GM19397 (cell line): ENCODE data around the gene RORC.
"Not testable (repeated sequence)": the region's sequence is repeated elsewhere in the genome, so short reads cannot be mapped to it uniquely, and the experiment has no call there.

Experiments used
- ATAC-seq: cut with Tn5 transposase; IDR thresholded peaks from one replicate; pipeline ENCODE4 v1.9.1; 2021; ENCODE audit warnings: mild to moderate bottlenecking, moderate library complexity; ENCODE audit not compliant: unreplicated experiment

The RORC gene

DNA sequence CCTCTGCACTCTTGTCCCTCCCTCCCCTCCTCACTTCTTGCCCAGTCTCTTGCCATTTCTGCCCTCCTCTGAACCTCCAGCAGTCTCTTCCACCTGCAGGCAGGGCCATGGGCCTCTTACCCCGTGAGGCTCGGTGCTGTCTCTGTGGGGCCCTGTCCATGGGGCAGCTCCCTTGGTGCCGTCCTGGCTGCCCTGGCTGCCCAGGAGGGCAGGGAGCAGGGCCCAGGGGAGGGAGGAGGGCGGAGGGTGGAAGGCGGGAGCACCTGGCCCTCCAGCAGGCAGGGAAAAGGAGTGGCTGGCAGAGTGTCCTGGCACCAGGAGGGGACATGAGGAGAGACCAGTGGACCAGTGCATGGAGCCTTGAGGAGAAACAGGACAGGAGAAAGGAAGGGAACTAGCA is at the start of gene RORC:
Gene RORC, minus strand, starts transcription at position 198 of the 400 bp plus-strand sequence. Its CDS starts 38 bp downstream, at position 160.
- ATAC-seq, result no peak

DNA sequence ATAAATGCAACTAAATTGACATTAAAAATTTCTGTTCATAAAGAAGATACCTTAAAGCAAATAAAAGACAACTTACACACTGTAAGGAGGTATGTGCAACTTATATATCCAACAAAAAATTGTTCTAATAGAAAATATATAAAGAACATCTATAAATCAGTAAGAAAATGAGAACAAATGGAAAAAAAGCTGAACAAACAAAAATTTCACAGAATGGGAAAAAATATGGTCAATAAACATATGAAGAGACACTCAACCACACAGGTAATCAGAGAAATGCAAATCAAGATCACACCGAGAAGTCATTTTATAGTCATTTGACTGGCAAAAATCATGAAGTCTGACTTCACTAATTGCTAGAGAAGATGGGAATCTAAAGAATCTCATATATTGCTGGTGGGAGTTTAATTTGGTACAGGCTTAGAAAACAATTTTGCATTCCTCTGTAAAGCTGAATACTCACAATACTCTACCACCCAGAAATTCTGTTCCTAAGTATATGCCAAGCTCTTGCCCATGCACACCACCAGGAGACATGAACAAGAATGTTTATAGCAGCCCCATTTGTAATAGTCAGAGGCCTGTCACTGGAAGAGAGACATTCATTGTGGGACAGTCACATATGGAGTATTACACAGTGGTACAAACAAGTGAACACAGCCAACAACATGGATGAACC is 44.0 kb upstream of the RORC start:
- no peak for ATAC-seq

DNA sequence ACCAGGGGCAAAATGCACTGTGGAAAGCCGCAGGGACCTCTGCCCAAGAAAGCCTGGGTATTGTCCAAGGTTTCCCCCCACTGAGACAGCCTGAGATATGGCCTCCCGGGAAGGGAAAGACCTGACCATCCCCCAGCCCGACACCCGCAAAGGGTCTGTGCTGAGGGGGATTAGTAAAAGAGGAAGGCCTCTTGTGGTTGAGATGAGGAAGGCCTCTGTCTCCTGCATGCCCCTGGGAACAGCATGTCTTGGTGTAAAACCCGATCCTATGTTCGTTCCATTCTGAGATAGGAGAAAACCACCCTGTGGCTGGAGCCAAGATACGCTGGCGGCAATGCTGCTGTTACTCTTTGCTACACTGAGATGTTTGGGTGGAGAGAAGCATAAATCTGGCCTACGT is 41.2 kb upstream of the RORC start:
- ATAC-seq, result not testable (repeated sequence)

DNA sequence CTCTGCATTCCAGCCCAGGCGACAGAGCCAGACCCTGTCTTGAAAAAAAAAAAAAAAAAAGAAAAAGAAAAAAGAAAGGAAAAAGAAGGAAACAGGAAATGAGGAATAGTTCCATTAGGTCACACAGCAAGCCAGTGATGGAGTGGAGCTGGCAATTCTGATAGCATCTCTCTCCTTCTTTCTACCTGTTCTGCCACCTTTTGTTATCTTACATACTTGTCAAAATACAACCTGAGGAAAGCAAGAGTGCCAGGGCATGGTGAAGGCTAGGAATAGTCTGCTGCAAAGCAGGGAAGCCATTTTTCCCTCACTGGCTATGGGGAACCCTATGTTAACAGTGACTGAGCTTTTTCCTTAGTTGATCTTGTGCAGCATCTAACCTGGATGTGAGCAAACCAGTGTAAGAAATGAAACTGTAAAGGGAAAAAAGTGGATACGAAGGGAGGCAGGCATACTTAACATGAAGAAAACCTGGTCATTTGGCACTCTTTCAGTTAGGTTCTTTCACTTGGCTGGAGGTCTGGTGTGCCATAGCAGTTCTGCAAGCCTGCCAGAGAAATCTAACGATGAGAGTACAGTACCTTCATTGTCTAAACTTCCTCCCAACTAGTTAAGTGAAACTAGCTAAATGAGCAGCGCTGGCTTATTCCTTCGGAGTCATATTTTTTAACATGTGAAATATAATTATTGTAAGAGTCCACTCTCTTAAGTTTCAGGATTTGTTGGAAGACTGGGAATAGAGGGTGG is 39.9 kb upstream of the RORC start:
- no peak for ATAC-seq

DNA sequence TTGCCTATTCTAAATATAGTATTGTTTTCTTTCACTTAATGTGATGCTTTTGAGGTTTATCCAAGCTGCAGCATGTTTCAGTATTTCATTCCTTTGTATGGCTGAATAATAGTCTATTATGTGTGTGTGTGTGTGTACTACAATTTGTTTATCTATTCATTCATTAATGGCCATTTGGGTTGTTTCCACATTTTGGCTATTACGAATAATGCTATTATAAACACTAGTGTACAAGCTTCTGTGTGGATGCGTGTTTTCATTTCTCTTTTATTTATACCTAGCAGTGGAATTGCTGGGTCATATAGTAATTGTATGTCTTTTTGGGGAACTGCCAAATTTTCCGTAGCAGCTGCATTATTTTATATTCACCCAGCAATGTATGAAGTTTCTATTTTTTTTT is 36.9 kb upstream of the RORC start:
- ATAC-seq, result no peak

DNA sequence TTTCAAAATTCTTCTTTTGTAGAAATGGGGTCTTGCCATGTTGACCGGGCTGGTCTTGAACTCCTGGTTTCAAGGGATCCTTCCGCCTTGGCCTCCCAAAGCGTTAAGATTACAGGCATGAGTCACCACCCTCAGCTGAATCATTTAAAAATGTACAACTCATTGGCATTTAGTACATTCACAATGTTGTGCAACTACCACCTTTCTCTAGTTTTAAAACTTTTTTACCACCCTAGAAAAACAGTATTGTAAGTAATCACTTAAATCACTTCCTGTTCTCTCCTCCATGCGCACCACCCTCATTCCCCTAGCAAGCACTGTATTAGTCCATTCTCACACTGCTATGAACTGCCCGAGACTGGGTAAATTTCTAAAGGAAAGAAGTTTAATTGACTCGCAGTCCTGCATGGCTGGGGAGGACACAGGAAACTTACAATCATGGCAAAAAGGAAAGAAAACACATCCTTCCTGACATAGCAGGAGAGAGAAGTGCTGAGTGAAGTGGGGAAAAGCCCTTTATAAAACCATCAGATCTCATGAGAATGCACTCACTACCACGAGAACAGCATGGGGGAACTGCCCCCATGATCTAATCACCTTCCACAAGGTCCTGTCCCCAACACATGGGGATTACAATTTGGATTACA is 36.3 kb upstream of the RORC start:
- no peak for ATAC-seq

DNA sequence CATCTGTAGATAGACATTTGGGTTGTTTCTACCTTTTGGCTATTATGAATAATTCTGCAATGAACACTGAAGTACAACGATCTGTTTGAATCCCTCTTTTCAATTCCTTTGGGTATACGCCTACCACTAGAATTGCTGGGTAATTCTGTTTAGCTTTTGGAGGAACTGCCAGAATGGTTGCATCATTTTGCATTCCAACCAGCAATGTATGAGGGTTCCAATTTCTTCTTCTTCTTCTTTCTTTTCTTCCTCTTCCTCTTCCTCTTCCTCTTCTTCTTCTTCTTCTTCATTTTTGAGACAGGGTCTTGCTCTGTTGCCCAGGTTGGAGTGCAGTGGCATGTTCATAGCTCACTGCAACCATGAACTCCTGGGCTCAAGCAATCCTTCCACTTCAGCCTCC is 35.7 kb upstream of the RORC start:
- no peak for ATAC-seq

DNA sequence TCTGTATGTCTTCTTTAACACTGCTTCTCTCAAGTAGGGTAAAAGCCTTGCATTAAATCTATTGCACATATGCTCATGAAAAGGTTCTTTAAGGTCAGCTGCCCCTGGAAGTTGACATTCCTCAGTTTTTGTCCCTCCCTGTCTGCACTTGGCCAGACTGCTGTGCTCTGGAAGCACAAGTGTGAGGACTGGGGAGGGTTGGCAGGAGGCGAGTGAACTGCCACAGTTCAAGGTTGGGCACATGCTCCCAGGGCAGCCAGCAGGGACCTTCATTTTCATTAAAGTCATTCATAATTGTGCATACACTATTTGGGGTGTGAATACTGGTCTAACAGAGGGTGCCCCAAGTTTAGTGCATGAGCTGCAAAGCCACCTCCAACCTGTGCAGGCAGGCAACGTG is 32.8 kb upstream of the RORC start:
- no peak for ATAC-seq

DNA sequence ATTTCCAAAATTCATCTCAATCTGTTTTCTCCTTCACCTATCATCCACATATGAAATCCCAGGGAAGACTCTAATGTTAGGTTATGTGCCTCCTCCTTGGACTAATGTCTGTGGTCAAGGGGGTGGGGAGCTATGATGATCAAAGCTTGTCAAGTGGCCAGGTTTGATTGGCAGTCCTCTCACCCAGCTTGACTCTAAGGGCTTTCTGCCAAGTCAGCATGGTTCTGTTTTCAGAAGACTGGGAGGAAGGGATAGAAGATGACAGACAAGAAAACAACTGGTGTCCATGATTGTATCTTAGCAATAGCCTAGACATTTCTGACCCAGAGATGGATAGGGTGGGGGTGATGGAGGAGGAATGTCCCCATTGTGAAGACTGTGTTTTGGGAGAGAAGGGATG is 31.0 kb upstream of the RORC start:
- no peak for ATAC-seq

DNA sequence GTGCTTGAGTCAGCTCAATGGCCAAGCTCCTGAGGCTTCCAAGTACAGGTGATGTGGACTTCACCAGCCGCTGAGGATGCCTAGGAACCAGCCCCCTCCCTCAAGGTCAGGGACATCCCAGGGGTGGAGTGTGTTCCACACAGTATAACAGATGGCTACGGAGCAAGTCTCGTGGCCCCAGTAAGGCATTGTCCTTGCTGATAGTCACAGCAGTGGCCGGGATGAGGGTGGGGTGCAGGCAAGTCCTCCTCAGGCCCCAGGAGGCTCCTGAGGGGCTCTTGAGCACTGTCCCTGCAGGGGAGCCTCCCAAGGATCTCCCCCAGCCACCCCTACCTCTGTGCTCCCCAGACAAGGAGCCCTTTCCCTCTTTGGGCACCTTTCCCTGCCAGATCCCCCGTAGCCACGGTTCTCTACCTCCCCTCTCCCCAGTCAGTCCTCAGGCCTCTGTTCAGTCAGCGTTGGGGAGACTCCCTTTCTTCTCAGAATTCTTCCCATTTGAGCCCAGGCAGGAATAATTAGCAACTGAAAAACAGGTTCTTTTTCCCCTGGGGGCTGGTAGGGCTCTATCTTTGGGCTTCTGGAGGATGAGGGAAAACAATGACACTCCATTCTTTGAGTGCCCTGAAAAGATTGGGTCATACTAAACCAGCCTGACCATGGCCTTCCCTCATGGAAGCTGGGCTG is 29.0 kb upstream of the RORC start:
- ATAC-seq, result no peak

DNA sequence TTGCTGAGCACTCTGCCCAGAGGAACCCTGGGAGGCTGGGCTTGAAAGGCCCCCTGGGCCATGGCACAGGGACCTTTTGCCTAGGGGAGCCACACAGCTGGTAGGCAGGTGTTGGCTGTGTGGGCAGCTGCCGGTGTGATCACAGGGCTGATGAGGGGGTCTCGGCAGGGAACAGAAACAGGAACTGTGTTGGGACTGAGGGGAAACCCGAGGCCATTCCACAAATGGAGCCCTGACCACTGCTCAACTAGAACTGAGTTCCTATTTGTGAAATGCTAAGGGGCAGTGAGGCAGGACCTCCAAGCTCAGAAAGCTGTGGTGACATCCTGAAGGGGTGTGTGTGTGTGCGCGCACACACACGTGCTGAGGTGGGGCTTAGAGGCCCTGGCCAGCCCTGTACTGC is 28.3 kb upstream of the RORC start:
- no peak for ATAC-seq

DNA sequence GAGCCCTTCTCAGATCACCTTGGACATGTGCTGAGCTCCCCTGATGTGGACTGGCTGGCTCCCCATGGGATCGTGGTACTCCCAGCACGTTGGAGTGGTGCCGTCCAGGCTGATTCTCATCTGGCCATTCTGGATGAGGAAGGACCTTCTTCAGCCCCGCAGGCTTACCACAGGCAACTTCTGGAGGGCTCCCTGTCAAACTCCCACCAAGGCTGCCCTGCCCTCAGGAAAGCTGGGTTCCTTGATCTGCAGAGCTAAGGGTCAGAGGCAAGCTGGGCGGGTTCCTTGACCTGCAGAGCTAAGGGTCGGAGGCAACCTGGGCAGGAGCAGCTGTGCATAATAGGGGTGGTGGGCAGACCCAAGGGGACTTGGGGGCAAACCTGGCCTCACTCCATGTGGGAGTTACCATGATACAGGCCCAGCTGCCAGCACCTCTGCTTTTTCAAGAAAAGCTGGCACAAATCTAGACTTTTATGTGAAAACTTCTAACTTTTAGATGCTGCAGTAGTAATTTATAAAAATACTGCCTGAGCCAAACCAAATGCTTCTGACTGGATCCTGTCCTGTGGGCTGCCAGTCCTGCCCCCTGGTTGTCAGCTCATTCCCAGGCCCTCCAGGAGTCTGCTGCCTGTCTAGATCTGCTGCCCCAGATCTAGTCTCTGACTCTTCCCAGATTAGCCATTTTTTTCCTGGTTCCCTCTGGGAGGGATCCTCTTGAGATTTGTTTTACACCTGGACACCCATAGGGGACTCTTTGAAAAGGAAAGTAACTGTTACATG is 27.5 kb upstream of the RORC start:
- ATAC-seq, result no peak

DNA sequence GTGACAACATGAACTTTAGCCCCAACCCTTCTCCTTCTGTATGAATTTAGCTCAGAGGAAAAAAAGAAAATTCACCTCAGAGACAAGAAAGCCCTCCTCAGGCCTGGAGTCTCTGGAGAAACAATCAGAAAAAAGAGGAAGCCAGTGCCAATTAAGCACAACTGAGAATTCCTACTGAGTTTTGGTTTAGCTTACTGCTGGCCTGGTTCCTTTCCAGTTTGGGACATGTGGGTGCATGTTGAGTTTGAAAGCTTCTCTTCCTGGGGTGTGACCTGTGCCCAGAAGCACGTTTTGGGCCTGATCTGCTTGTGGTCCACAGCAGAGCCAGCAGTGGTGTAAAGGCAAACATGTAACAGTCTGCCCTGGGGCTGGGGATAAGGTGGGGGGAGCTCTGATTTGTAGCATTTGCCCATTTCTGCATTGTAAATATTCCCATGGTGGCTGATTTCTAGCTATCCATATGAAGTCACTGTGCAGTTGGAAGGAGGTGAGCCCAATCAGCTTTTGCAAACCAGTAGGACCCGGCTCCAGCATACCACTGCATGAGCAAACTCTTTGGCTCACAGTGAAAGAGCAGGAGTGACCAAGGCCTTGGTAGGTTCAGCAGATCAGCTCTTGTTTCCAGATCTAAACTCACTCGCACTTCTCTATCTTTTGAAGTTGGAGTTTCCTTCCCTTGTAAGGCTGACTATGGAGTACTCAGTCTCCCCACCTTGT is 26.6 kb upstream of the RORC start:
- ATAC-seq, result no peak

DNA sequence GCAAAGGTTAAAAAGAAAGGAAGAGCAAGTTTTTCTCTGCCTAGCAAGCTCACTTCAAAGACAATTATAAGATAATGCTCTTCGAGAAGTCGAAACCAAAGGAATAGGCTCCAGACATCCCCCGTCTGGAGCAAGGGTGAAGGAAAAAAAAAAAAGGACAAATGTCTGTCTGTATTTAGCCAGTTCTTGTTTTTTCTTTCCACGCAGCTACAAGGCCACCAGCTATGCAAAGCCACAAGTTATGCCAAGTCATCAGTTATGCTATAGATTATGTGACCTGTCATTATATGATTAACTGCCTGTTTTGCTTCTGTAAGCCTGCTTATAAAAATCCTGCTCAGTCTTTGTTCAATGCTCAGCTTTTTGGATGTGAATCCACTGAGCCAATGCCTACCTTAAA is 24.3 kb upstream of the RORC start:
- no peak for ATAC-seq

DNA sequence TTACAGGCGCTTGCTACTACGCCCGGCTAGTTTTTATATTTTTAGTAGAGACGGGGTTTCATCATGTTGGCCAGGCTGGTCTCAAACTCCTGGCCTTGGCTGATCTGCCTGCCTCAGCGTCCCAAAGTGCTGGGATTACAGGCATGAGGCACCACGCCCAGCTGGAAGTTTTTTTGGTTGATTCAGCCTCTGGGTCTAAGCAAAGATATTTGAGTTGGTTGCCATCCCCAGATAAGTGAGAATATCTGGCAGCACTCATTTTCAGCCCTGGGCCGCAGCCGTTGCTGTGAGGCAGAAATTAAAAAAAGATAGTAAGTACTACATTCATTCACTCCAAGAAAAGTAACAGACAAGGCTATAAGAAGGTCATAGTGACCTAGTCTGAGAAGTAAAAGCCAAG is 23.9 kb upstream of the RORC start:
- not testable (repeated sequence) for ATAC-seq

DNA sequence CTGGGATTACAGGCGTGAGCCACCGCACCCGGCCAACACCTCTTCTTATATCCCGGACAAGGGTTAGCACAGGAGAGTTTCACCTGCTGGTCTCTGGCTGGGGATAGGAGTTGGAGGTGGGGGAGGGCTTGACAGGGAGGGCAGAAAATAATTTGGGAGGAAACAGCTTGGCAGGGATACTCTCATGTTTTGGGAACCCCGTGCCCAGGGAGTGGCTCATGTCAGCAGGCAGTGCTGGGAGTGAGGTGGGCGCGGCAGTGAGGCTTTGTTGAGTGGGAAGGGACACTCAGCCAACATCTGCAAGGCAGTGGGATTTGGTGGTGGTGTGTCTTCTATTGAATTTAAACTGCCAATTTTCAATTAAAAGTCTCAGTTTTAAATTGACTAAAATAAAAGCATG is 23.1 kb upstream of the RORC start:
- no peak for ATAC-seq

DNA sequence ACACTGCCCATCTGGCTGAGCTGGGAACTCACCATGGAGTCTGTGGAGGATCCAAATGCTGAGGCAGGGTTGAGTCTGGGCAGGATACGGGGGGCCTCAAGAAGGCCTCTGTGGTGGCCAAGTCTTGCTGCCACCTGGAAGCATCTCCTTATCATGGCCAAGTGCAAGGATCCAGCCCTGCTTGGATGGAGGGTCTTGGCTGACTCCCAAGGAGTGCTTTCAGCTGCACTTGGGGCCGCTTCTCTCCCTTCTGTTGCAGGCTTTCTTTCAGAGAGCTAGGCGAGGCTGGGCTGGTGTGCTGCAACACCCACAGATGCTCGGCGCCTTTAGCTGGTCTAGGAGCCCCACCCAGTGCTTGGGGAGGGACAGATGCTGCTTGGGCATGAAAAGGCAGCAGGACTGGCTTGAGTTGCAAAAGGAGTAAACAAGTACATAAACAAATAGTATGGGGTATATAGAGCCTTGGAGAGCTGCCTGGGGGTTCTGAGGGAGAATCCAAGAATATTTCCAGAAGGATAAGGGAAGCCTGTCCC is 21.9 kb upstream of the RORC start, which contains the start of gene THEM5:
Gene THEM5, minus strand, starts transcription at position 302 of the 533 bp plus-strand sequence. Its CDS starts 147 bp downstream, at position 155.
- ATAC-seq, result no peak

DNA sequence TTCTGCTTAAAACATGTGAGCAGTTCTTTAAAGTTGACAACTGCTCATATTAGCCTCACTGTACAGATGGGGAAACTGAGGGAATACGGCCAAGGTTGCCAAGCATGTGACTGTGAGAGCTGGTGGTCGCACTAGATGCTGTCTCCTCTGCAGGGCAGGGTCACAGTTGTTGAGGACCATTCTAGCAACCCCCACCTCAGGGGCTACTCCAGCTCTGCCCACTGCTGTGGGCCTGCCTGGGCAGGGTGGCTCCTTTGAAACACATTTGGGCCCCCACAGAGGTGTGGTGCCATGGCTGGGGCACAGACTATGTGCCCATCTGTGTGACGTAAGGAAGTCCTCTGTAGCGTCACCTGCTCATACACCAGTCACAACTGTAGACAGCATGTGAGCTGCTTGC is 21.1 kb upstream of the RORC start:
- ATAC-seq, result no peak

DNA sequence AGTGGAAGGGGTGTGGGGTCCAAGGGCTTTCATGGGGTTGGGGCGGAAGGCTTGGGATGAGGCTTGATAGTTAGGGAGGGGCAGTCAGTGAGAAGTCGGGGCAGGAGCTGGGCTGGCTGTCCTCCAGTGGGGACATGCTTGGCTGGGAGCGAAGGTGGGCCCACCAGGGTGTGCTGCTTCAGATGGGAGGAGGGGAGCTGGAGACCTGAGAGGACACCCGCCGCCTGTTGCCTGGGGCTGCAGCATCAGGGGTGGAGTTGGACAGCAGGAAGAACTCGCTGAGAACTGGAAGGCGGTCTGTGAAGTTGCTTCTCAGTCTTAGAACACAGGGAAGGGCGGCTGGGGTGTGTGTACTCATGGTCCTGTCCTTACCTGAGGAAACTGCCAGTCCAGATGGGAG is 20.3 kb upstream of the RORC start:
- ATAC-seq, result no peak

DNA sequence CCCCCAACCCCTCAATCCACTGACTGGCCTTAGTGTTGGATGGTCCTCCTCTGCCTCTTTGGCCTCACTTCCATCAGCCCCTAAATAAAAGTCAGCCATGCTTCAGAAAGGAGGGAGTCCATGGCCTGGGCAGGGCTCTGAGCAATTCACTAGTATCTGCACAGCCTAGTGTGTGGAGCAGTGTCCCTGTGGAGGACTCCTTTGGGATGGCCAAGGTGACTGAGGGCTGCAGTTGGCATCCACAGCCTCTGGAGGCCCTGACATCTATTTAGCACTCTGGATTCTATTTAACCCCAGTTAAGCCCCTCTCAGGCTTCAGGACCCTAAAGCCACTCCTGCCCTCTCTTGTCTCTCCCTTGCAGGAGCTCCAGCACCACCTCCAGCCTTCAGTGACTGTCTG is 18.3 kb upstream of the RORC start:
- ATAC-seq, result no peak
